NCI-H128 (cell line): Measurements from ENCODE around the gene MMUT.
"Not testable (repeated sequence)": the region's sequence is repeated elsewhere in the genome, so short reads cannot be mapped to it uniquely, and the experiment has no call there.

Source experiments
- DNase-seq: peaks from one replicate; lab custom pipeline; 2025; ENCODE audit not compliant: unreplicated experiment; lab: John Stamatoyannopoulos, UW

MMUT gene

DNA sequence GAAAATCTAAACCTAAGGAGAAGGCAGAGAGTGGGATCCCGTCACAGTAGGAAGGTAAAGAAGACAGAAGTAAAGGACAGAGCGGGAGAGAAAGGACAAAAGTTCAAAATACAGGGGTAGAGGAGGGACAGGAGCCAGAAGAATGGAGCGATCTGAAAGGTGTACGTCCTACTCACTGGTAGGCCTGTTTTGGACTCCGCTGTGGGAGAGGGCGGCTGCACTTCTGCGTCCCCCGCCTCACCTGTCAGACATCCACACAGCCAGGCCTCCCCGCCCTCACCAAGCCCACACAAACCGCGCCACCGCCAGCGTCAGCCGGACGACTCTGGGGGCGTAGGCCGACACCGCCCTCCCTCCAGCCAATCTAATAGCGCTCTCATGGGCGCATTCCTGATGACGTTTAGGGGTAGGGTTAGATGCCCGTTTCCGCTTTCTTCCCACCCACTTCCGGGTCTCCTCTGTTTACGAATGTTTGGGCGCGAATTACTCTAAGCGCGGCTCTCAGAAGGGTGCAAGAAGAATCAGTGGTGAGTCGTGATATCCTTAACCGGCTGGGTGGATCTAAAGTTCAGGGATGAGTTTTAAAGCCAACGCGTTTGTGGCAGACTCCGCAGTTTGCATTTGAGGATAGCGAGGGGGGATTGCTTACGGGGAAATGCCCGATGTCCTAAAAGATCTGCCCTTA is at the start of gene MMUT, which contains the start of gene CENPQ:
Gene MMUT (minus strand): TSS at position 327 of the 685 bp plus-strand sequence. CDS start 3,787 bp downstream, outside the sequence.
Gene CENPQ (plus strand): TSS at position 444 of the 685 bp plus-strand sequence. CDS start 6,807 bp downstream, outside the sequence.
- DNase-seq = peak; percentile 73

DNA sequence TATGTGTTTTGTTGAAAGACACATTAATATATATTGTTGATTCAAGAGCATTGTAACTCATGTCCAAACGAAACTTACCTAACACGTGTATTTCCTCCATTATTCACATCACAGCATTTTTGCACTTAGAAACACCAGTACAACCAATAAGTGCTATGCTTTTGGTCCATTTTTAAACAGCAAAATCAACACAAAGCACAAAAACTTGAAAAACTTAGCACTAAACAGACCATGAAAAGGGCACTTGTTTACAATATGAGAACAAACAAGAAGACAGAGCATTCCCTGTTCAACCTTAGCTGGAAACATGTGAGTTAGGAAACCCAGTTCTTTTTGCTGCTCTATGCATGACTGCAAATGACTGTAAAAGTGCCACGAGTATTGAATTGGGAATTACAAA is 46.3 kb upstream of the MMUT start:
- DNase-seq = no peak

DNA sequence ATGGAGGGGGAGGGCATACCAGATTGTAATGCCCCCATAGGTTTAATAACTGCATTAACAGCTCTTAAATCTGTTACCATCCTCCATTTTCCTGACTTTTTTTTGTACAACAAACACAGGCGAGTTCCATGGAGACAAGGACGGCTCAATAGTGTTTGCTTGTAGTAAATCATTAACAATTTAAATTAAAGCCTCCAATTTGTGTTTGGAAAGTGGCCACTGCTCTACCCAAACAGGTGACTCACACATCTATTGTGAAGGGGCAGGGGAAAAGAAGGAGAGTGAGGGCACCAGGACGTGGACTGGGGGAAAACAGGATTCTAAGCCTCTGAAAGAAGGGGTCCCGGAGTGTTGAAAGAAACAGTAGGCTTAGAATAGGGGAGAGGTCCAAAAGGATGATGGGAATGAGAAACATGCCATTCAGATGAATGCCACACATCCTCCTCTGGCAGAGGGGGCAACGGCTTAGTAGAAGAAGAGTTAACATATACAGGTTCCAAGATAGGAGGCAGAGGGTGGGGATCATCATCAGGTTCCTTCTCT is 43.6 kb upstream of the MMUT start:
- DNase-seq = no peak

DNA sequence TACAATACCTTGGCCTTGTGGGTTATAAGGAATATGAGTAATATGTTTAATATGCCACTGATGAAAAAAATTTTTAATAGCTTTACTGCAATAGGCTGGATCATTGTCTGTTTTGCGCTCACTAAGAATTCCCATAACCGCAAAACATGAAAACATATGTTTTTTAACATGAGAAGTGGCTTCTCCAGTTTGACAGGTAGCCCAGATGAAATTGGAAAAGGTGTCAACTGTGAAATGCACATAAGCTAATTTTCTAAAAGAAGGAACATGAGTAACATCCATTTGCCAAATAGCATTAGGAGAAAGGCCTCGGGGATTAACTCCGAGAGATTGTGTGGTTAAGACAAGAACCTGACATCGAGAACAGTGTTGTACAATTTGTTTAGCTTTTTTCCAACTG is 41.6 kb upstream of the MMUT start:
- no peak for DNase-seq

DNA sequence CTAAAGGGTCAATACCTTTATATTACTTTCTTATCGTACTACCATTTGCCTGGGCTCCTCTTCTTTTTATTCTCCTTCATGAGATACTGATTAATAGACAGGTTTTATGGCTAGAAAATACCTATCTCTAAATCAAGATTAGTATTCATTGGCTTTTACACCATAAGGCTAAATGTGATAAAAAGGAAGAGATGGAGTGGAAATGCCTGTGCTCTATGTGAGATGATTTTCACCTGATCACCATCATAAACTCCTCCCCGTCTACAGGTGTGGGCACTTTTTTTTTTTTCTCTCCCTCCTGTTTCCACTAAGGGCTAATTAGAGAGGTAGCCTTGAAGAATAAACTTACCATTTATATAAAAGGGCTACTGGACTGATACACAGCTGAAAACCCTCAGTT is 36.6 kb upstream of the MMUT start, which contains the start of gene GLYATL3:
Gene GLYATL3 (plus strand): TSS at position 301 of the 400 bp plus-strand sequence. CDS start 12,068 bp downstream, outside the sequence.
- no peak for DNase-seq

DNA sequence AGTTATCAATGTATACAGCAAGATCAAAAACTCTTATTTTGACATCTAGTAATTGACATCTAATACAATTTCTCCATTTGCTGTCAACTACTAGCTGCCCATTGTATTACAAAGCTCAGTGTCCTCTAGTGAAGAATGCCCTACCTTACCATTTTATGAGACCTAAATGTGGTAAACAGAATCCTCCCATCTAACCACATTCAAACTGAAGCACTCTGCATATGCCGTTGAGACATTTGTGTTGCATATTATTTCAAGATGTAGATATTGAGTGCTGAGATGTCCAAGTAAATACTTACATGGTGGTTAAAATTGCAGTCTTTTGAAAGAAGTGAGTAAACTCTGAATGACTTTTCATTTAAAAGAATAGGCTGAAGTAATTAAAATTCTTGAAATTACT is 36.1 kb upstream of the MMUT start:
- DNase-seq = no peak

DNA sequence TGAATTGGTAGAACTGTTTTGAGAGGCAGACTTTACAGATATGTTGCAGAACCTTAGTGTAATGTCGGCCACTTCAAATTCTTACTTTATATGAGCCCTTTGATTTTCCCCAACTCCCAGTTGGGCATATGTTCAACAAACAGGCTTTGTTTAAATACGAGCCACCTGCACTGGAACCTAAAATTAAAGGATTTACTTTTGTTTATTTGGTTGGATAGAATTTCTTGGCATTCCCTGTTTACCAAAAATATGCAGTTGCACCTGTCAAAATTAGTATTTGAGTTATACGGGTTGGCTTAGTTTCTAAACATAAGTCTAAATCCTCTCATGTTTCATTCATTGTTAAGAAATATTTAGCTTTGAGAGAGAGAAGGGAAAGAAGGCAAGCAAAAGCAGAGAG is 34.3 kb upstream of the MMUT start:
- DNase-seq = no peak

DNA sequence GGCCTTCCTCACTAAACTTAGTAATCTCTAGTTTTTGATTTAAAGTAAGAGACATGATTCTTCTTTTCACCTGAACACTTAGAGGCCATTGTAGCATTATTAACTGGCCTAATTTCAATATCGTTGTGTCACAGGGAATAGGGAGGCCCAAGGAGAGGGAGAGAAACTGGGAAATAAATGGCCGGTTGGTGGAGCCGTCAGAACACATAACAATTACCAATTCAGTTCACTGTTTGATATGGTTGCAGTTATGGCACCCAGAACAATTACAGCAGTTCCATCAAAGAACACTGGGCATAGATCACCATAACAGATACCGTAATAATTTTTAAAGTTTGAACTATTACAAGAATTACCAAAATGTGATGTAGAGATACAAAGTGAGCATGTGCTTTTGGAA is 27.6 kb upstream of the MMUT start:
- DNase-seq = no peak

DNA sequence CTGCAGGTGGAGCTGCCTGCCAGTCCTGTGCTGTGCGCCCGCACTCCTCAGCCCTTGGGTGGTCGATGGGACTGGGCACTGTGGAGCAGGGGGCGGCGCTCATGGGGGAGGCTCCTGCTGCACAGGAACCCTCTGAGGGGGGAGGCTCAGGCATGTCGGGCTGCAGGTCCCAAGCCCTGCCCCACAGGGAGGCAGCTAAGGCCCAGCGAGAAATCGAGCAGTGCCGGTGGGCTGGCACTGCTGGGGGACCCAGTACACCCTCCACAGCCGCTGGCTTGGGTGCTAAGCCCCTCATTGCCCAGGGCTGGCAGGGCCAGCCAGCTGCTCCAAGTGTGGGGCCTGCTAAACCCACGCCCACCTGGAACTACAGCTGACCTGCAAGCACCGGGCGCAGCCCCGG is 20.3 kb upstream of the MMUT start:
- DNase-seq = not testable (repeated sequence)

DNA sequence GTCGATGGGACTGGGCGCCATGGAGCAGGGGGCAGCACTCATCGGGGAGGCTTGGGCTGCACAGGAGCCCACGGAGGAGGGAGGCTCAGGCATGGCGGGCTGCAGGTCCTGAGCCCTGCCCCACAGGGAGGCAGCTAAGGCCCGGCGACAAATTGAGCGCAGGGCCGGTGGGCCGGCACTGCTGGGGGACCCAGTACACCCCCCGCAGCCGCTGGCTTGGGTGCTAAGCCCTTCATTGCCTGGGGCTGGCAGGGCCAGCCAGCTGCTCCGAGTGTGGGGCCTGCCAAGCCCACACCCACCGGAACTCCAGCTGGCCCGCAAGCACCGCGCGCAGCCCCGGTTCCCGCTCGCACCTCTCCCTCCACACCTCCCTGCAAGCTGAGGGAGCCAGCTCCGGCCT is 18.8 kb upstream of the MMUT start:
- not testable (repeated sequence) for DNase-seq

DNA sequence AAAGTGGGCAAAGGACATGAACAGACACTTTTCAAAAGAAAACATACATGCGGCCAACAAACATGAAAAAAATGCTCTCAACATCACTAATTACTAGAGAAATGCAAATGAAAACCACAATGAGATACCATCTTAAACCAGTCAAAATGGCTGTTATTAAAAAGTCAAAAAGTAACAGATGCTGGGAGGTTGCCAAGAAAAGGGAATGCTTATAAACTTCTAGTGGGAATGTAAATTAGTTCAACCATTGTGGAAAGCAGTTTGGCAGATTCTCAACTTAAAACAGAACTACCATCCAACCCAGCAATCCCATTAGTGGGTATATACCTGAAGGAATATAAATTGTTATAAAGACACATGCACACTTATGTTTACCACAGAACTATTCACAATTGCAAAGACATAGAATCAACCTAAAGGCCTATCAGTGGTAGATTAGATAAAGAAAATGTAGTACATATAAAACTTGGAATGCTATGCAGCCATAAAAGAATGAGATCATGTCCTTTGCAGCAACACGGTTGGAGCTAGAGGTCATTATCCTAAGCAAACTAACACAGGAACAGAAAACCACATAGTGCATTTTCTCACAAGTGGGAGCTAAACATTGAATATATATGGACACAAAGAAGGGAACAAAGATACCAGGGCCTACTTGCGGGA is 16.4 kb upstream of the MMUT start:
- no peak for DNase-seq

DNA sequence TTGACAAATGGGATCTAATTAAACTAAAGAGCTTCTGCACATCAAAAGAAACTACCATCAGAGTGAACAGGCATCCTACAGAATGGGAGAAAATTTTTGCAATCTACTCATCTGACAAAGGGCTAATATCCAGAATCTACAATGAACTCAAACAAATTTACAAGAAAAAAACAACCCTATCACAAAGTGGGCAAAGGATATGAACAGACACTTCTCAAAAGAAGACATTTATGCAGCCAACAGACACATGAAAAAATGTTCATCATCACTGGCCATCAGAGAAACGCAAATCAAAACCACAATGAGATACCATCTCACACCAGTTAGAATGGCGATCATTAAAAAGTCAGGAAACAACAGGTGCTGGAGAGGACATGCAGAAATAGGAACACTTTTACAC is 13.5 kb upstream of the MMUT start:
- not testable (repeated sequence) for DNase-seq

DNA sequence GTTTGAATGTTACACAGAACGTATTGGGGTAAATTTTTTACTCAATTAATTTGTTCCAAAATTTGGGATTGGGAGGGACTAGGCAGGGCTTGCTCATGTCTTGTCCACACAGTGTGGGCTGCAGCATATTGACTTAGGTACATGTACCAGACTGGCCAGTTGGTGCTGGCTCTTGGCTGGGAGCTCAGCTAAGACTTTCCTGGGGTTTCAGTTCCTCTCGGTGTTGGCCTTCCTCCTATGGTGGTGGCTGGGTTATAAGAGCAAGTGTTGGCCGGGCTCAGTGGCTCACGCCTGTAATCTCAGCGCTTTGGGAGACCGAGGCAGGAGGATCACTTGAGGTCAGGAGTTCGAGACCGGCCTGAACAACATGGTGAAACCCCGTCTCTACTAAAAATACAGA is 5.0 kb upstream of the MMUT start:
- no peak for DNase-seq

DNA sequence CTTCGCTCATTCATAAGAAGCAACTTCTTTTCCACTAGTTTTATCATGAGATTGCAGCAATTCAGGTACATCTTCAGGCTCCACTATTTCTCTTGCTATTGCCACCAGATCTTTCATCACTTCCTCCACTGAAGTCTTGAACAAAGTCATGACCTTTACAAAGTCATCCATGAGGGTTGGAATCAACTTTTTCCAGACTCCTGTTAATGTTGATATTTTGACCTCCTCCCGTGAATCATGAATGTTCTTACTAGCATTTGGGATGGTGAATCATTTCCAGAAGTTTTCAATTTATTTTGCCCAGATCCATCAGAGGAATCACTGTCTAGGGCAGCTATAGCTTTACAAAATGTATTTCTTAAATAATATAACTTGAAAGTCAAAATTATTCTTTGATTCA is 1.6 kb upstream of the MMUT start:
- DNase-seq = no peak

DNA sequence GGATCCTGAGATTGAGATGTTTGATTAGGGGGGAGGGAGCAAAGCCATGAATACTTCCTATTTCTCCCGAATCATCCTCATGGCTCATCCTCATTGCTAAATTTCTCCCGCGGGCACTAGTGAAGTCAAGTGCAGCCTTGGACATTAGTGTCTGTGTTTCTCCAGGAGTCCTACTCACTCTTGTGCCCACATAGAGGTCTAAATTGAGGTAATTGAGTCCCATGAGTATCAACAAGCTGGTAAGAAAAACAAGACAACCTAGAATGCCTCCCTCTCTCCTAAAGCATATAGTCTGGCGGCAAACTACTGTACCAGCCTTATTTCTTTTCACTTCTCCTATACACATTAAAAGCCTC is 537 bp upstream of the MMUT start:
- DNase-seq = no peak

DNA sequence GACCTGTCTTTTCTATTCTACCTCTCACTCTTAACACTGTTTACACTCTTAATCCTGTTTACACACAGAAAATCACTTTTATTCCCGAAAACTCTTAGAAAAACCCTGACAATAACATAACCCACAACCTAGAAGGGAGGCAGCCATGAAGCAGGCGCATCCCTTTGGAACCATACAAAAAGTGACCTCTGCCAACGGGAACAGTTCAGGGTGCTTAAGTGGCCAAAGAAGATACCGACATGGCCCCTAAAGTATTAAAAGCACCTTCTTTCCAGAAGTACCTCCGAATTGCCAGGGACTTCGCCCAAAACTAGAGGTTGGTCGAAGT is 490 bp downstream of the MMUT start:
- no peak for DNase-seq

DNA sequence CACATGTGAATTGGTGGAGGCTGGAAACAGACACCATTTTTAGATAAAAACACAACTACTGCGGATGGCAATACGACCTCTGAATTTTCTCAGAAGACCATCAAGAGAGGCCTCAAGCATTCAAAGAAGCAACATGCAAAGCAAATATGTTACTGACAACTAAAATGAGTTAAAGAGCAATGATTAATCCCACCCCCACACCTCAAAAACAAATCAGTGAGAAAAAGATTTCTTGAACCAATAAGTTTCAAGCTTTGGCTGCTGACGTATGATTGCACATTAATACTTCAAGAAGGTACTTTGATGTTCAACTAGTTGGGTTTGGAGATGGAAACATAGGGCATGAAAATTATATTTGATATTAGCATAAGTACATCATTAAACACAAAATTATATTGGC is 982 bp downstream of the MMUT start:
- no peak for DNase-seq

DNA sequence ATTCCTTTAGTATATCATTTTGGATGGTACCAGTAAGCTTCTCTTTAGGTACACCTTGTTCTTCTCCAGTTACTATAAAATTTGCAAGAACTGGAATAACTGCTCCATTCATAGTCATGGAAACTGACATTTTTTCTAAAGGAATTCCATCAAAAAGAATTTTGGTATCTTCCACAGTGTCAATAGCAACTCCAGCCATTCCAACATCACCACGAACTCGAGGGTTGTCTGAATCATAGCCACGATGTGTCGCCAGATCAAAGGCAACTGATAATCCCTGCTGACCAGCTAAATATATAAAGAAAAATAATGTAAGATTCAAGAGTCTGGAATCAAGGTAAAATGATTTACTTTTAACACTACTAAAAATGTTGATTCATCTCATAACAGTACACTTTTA is 5.3 kb downstream of the MMUT start:
- DNase-seq = no peak

DNA sequence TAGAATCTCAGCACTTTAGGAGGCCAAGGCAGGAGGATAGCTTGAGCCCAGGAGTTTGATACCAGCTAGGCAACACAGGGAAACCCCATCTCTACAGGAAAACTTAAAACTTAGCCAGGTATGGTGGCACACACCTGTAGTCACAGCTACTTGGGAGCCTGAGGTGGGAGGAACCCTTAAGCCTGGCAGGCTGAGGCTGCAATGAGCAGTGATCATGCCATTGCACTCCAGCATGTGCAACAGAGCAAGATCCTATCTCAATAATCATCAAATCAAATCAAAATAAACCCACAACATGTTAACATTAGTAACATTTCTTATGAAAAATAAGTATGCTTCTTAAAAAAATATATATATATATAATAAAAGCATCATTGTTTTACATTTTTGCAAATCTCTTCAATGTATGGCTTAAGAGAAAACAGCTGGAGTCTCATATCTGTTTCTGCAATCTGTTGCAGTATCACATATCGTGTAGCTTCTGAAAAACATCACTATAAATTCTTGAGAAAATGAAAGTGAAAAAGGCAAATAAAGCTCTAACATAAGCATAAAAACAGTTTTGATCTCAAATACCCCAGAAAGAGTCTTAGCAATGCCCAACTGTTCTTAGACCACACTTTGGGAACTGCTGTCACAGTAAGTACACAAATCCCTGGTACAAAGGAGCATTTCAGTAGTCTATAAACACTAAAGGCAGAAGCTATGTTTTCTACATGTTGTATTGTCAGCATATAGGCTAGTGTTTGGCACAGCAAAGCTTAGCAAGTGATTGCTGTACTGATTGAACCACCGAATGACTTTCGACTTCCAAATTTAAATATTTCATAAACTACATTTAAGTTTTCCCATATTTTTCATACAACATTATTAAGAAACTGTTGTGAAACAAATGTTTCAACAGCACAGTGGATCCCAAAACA is 8.0 kb downstream of the MMUT start:
- DNase-seq = no peak

DNA sequence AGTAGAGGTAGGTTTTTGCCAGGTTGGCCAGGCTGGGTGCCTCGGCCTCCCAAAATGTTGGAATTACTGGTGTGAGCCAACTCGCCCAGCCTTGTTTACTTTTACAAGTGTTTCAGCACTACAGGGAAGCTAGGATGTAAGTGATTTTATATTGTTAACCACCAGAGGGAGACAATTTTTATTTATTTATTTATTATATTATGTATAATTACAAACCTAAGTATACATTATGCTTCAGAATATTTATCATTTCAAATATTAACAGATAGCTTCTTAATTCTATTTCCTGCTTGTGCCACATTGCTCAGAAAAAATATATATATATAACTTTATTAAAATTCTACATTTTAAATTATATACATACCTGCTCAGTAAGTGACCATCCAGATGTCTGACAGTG is 9.8 kb downstream of the MMUT start:
- DNase-seq = no peak

DNA sequence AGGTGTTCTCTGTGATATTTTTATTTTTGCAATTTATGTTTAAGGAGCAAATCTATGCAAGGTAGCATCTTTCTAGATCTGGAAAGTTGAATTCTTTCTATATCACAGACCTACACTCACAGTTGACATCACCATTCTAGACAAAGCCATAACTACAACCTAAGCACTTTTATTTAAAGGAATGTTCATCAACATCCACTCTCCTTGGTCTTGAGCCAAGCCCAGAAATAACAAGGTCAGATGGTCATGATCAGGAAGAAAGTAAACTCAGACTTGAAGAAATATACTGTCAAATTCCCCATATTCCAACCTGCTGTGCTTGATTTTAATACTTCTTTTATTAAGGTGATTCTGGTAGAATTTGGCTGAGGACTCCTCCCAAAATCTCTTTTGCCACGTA is 32.2 kb downstream of the MMUT start:
- DNase-seq = no peak

DNA sequence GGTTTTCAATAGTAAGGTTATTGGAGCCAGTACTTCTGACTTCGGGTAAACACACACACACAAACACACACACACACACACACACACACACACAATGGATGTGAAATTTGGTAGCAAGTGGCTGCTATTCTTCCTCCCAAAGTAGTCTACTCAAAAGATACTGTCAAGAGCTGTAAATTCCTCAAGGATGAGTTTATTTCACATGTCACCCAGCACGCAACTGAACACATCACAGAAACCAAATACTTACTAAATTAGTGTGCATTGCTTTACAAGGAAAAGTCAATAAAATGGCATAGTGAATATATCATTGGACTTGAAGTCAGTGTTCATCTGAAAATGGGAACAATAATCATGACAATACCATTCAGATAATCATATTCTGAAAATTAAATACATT is 32.9 kb downstream of the MMUT start:
- DNase-seq = no peak
